Activated naive CD4-positive, alpha-beta T cell treated with anti-CD3 and anti-CD28 coated beads, Interleukin-2, amount 50 U/mL, for 72 hours (primary cell): ENCODE data around the gene PIGL. TPM values are rescaled to one million over a fixed set of nuclear protein-coding genes. Genes with fewer than 3 reads are reported as not detected.
A peak's percentile ranks its signal among the peaks of the same experiment; 100 is the strongest.

Experiments used
- ATAC-seq, 2 donors: fragments of 150-1000 bp; cut with Tn5 transposase; 2 replicates each; pipeline ENCODE4 v1.10.0; 2021; ENCODE audit warnings: mild to moderate bottlenecking in 2 of 2, moderate library complexity in 2 of 2
- DNase-seq, 2 donors: peaks; one replicate each; pipeline ENCODE4 v3.0.0; 2021 to 2022; ENCODE audit warnings: low spot score in 2 of 2
- H3K27ac Mint-ChIP-seq, 2 donors: one replicate each; pipeline ENCODE4 v1.8.0; 2022; ENCODE audit warnings: mild to moderate bottlenecking in 2 of 2, mixed read lengths in 2 of 2
- H3K36me3 Mint-ChIP-seq, 2 donors: one replicate each; pipeline ENCODE4 v1.8.0; 2022; ENCODE audit warnings: mixed read lengths in 2 of 2
- H3K9me3 Mint-ChIP-seq, 2 donors: one replicate each; pipeline ENCODE4 v1.8.0; 2022; ENCODE audit warnings: mixed read lengths in 2 of 2
- total RNA-seq, 2 donors: library from RNA; stranded (reverse); gene quantifications; one replicate each; pipeline ENCODE4 v1.2.3, GENCODE V29; 2022

The PIGL gene
- total RNA-seq, 2 donors from 2014 or later = 39.2 to 40.2 TPM

GRCh38 chr17:16254773-16255400 is 37.9 kb downstream of the PIGL start:
- no peak for ATAC-seq
- Mint-ChIP-seq H3K36me3 (peaks cover 0 to 16% of the 10 kb centered on the region in 2 donors), H3K27ac (peak overlapping the region in 1 of 2 donors; percentile 40), H3K9me3 (no peaks in the 10 kb centered on the region)
- no peak for DNase-seq

GRCh38 chr17:16255481-16255921 is 38.5 kb downstream of the PIGL start:
- no peaks in the 10 kb centered on the region for H3K9me3 Mint-ChIP-seq
- peak overlapping the region; percentile 37 to 40 for H3K27ac Mint-ChIP-seq
- DNase-seq (no peak), ATAC-seq (no peak)
- H3K36me3 Mint-ChIP-seq = peaks cover 0 to 18% of the 10 kb centered on the region in 2 donors

- Mint-ChIP-seq H3K36me3 (peaks cover 0 to 18% of the 10 kb centered on the region in 2 donors), H3K27ac (no peak overlapping the region), H3K9me3 (no peaks in the 10 kb centered on the region)
- DNase-seq = no peak
- no peak for ATAC-seq
Measured at GRCh38 chr17:16258901-16259300, 41.9 kb downstream of the PIGL start.

- no peak for ATAC-seq
- H3K27ac Mint-ChIP-seq = no peak overlapping the region
- no peaks in the 10 kb centered on the region for H3K9me3 Mint-ChIP-seq
- no peak for DNase-seq
- peaks cover 0 to 18% of the 10 kb centered on the region in 2 donors for H3K36me3 Mint-ChIP-seq
Measured at GRCh38 chr17:16259926-16260325, 42.9 kb downstream of the PIGL start.

GRCh38 chr17:16261049-16261448 is 44.0 kb downstream of the PIGL start:
- H3K9me3 Mint-ChIP-seq = no peaks in the 10 kb centered on the region
- DNase-seq (no peak), ATAC-seq (no peak)
- H3K36me3 Mint-ChIP-seq = peaks cover 0 to 18% of the 10 kb centered on the region in 2 donors
- no peak overlapping the region for H3K27ac Mint-ChIP-seq

DNA sequence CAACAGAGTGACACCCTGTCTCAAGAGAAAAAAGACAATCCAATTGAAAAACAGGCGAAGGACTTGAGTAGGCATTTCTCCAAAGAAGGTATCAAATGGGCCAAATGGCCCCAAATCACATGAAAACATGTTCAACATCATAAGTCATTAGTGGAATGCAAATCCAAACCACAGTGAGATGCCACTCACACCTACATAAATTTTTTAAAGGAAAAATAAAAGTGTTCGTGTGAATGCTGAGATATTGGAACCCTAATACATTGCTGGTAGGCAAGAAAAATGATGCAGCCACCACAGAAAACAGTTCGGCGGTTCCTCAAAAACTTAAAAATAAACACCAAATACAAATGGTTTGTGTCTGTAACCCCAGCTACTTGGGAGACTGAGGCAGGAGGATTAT is 45.2 kb downstream of the PIGL start:
- ATAC-seq (no peak), DNase-seq (no peak)
- Mint-ChIP-seq H3K36me3 (peaks cover 0 to 24% of the 10 kb centered on the region in 2 donors), H3K27ac (no peak overlapping the region), H3K9me3 (peaks cover 0 to 5% of the 10 kb centered on the region in 2 donors)

GRCh38 chr17:16267174-16267573 is 50.2 kb downstream of the PIGL start:
- peaks cover 0 to 6% of the 10 kb centered on the region in 2 donors for H3K9me3 Mint-ChIP-seq
- H3K36me3 Mint-ChIP-seq = peaks cover 0 to 8% of the 10 kb centered on the region in 2 donors
- peak overlapping the region in 1 of 2 donors; percentile 64 for H3K27ac Mint-ChIP-seq
- ATAC-seq (no peak), DNase-seq (no peak)

GRCh38 chr17:16269658-16270057 is 52.6 kb downstream of the PIGL start:
- Mint-ChIP-seq H3K36me3 (peaks cover 13 to 26% of the 10 kb centered on the region in 2 donors), H3K27ac (no peak overlapping the region), H3K9me3 (peaks cover 0 to 19% of the 10 kb centered on the region in 2 donors)
- no peak for DNase-seq
- ATAC-seq = no peak

DNA sequence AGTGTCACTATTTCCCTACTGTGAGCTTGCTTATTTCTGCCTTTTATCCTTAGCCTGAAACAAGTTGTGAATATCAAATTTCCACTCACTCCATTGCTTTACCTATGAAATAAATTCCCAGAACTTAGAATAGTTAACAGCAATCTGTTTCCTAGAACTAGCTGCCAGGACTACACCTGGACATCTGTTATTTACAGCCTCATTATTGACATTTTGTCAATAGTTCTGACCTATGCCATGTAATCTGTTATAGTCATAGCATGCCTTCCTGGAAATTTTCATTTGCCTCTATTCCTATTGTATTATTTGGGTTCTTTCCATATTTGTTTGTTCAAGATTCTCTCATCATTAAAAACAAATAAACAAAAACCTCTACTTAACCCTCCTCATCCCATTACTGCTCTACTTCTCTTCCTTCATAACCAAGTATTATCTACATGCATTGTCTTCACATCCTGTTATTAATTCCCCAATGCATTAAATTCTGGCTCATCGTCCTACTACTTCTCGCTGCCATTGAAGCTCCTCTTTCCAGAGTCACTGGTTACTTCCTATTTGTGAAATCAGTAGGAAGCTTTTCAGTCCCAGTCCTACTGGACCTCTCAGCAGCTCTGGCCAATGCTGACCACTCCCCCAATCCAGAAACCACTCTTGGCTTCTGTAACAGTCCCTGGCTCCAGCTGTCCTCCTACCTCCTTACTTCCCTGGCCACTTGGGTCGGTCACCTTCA is 55.3 kb downstream of the PIGL start:
- Mint-ChIP-seq H3K27ac (peak overlapping the region in 1 of 2 donors; percentile 85), H3K36me3 (peaks cover 19 to 40% of the 10 kb centered on the region in 2 donors), H3K9me3 (peaks cover 0 to 21% of the 10 kb centered on the region in 2 donors)
- ATAC-seq (no peak), DNase-seq (no peak)

DNA sequence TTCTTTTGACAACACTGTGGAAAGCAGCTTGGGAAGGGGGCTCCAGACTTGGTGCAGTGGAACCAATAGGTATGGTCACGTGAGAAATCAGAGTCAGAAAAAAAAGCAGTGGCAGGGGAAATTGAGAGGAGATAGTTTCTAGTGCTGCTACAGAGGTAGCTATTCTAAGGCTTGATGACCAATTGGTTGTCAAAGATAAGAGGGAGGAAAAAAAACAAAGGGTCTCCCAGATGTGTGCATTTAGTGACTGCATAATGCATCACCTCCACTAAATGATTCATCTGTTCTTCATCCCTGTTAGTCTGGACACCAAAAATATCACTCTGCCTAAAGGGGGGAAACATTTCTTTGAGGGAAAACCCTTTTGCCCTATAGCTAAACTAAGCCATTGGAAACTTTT is 56.5 kb downstream of the PIGL start:
- Mint-ChIP-seq H3K36me3 (peaks cover 21 to 51% of the 10 kb centered on the region in 2 donors), H3K9me3 (peaks cover 0 to 21% of the 10 kb centered on the region in 2 donors), H3K27ac (peak overlapping the region in 1 of 2 donors; percentile 85)
- ATAC-seq (peak in 1 of 2 donors; percentile 94), DNase-seq (no peak)

GRCh38 chr17:16273929-16274339 is 56.9 kb downstream of the PIGL start:
- H3K27ac Mint-ChIP-seq = peak overlapping the region in 1 of 2 donors; percentile 85
- H3K36me3 Mint-ChIP-seq = peaks cover 25 to 55% of the 10 kb centered on the region in 2 donors
- peaks cover 0 to 21% of the 10 kb centered on the region in 2 donors for H3K9me3 Mint-ChIP-seq
- no peak for DNase-seq
- peak in 1 of 2 donors; percentile 28 for ATAC-seq

- no peak for DNase-seq
- ATAC-seq = no peak
- Mint-ChIP-seq H3K36me3 (peaks cover 32 to 58% of the 10 kb centered on the region in 2 donors), H3K27ac (peak overlapping the region in 1 of 2 donors; percentile 41), H3K9me3 (peaks cover 0 to 21% of the 10 kb centered on the region in 2 donors)
Measured at GRCh38 chr17:16275024-16275423, 58.0 kb downstream of the PIGL start.

DNA sequence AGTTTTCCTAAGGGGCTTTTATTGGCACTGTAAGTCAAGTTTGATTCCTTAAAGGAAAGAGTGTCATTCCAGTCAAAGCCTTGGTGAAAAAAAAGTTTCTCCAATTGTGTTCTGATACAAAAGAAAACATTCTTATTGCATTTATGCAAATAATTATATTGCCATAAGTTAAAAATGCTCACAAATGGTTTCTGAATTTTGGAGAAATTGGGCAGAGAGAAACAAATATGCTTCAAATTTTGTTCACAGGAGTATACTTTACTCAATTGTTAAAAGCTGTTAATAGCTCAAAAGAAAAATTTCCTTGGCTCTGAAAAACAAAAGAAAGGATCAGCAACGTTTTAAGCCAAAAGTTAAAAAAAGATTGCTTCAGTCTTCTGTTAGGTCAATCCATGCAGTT is 60.2 kb downstream of the PIGL start:
- ATAC-seq = no peak
- H3K36me3 Mint-ChIP-seq = peaks cover 33 to 58% of the 10 kb centered on the region in 2 donors
- no peak overlapping the region for H3K27ac Mint-ChIP-seq
- peaks cover 0 to 21% of the 10 kb centered on the region in 2 donors for H3K9me3 Mint-ChIP-seq
- DNase-seq = no peak

GRCh38 chr17:16281351-16281750 is 64.3 kb downstream of the PIGL start:
- no peak for DNase-seq
- ATAC-seq = no peak
- Mint-ChIP-seq H3K9me3 (no peaks in the 10 kb centered on the region), H3K36me3 (peaks cover 28% of the 10 kb centered on the region in 2 donors), H3K27ac (no peak overlapping the region)

DNA sequence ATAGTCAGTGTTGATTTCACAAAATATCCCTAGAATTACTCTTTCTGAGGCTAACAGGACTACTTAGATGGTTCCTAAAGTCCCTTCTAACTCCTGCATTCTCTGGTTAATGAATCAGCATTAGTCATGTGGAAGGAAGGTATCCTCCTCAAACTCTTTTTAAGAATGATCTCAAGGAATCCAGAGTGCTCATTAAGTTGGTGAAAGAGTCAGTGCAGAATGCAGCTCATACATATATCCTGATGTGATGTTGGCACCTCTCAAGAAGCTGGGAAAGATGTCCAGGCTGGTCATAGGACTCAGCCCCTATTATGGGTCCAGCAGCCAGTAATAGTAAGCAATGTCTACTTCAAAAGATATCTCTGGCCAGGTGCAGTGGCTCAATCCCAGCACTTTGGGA is 65.5 kb downstream of the PIGL start:
- no peaks in the 10 kb centered on the region for H3K9me3 Mint-ChIP-seq
- no peak for ATAC-seq

GRCh38 chr17:16283705-16284104 is 66.7 kb downstream of the PIGL start:
- Mint-ChIP-seq H3K9me3 (no peaks in the 10 kb centered on the region), H3K36me3 (peaks cover 5 to 18% of the 10 kb centered on the region in 2 donors), H3K27ac (no peak overlapping the region)
- ATAC-seq (no peak), DNase-seq (no peak)

More for the DNA sequence above, 65.5 kb downstream of the PIGL start:
- Mint-ChIP-seq H3K36me3 (peaks cover 17 to 22% of the 10 kb centered on the region in 2 donors), H3K27ac (no peak overlapping the region)
- DNase-seq = no peak

DNA sequence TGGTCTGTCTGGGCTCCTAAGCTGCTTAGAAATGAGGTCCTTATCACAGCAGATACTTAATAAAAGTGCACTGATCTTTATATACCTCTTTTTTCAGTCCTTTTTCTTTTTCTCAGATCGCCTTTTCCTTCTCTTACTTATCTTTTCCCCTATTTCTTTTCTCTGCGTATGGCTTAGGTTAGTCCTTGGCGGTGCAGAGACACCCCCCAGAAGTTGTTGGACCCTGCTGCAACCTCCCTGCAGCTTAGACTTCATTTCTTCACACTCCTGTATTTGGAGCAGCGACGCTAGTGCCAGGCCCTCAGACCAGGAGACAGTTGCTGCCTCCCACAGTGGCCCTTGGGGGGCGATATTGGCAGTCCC is 68.6 kb downstream of the PIGL start:
- H3K27ac Mint-ChIP-seq = peak overlapping the region; percentile 96 to 98
- DNase-seq (no peak), ATAC-seq (no peak)
- peaks cover 4 to 8% of the 10 kb centered on the region in 2 donors for H3K36me3 Mint-ChIP-seq
- no peaks in the 10 kb centered on the region for H3K9me3 Mint-ChIP-seq
